Activated B cell treated with CpG ODN at 0.5 μM for 24 hours (primary cell): ENCODE measurements around the gene RAD9A. TPM values are rescaled to one million over a fixed set of nuclear protein-coding genes. Genes with fewer than 3 reads are reported as not detected.
A peak's percentile ranks its signal among the peaks of the same experiment; 100 is the strongest.

ENCODE experiments used
- ATAC-seq: fragments of 200-7000 bp; cut with Tn5 transposase; one replicate; pipeline ENCODE4 v1.10.0; 2021; ENCODE audit warnings: low read depth, mild to moderate bottlenecking, moderate library complexity
- CTCF ChIA-PET: fragments of 350-600 bp; sonication (Branson Sonifier 250); formaldehyde crosslinking; loops from one replicate; lab custom pipeline; 2021; ENCODE audit warnings: antibody characterized with exemption; lab: Charles Lee
- POLR2A ChIA-PET: fragments of 350-600 bp; sonication (Branson Sonifier 250); formaldehyde crosslinking; loops from one replicate; lab custom pipeline; 2021; ENCODE audit warnings: antibody characterized with exemption; lab: Charles Lee
- DNase-seq: peaks from one replicate; pipeline ENCODE4 v3.0.0; 2022
- H3K27ac Mint-ChIP-seq: one replicate; pipeline ENCODE4 v1.8.0; 2020; ENCODE audit warnings: mixed read lengths
- H3K27me3 Mint-ChIP-seq: one replicate; pipeline ENCODE4 v1.8.0; 2021; ENCODE audit warnings: mixed read lengths
- H3K36me3 Mint-ChIP-seq: one replicate; pipeline ENCODE4 v1.8.0; 2021; ENCODE audit warnings: low read depth, mixed read lengths
- H3K4me1 Mint-ChIP-seq: one replicate; pipeline ENCODE4 v1.8.0; 2021; ENCODE audit warnings: mixed read lengths
- H3K4me3 Mint-ChIP-seq: one replicate; pipeline ENCODE4 v1.8.0; 2020; ENCODE audit warnings: mild to moderate bottlenecking, mixed read lengths
- H3K9me3 Mint-ChIP-seq: one replicate; pipeline ENCODE4 v1.8.0; 2020; ENCODE audit warnings: mixed read lengths
- CTCF ChIP-seq: fragments of 200-600 bp; IDR thresholded peaks from one replicate; pipeline ENCODE4 v1.8.0; 2022; ENCODE audit warnings: antibody characterized with exemption, mild to moderate bottlenecking
- intact Hi-C: fragments of 100-400 bp; cut with micrococcal nuclease; formaldehyde crosslinking; loops from one replicate; pipeline ENCODE4 v1.15.1; 2024
- total RNA-seq: library from RNA; stranded (reverse); gene quantifications from 2 replicates; pipeline ENCODE4 v1.2.3, GENCODE V29; 2022

RAD9A gene
- total RNA-seq, 1 donor from 2014 or later: 35.2 TPM

GRCh38 chr11:67347964-67348749, 43.6 kb upstream of the RAD9A start:
- no peak for TF ChIP-seq CTCF
- Mint-ChIP-seq H3K27me3 (no peaks in the 10 kb centered on the region), H3K4me3 (no peak overlapping the region), H3K4me1 (peaks cover 79% of the 10 kb centered on the region), H3K27ac (peak overlapping the region; percentile 89), H3K36me3 (peaks cover 10% of the 10 kb centered on the region), H3K9me3 (no peaks in the 10 kb centered on the region)
- ChIA-PET CTCF (interaction anchor here (0.7 to 10.1 kb wide), 6 partner anchors 7 to 252 kb away, joined by 3 to 735 read pairs (median 44); partner anchors contain the start of genes CLCF1 and POLD4), POLR2A (interaction anchor here (0.8 to 26.3 kb wide), 4 partner anchors 29 to 80 kb away, joined by 3 to 1307 read pairs (median 42); partner anchors contain the start of genes CLCF1 and GRK2)
- ATAC-seq (no peak), DNase-seq (no peak)
- intact Hi-C loops: no loop called here

GRCh38 chr11:67349036-67349435, 42.8 kb upstream of the RAD9A start:
- Mint-ChIP-seq H3K9me3 (no peaks in the 10 kb centered on the region), H3K27ac (peak overlapping the region; percentile 89), H3K4me1 (peaks cover 81% of the 10 kb centered on the region), H3K27me3 (no peaks in the 10 kb centered on the region), H3K4me3 (no peak overlapping the region), H3K36me3 (peaks cover 13% of the 10 kb centered on the region)
- no peak for TF ChIP-seq CTCF
- ChIA-PET CTCF (interaction anchor here (1.1 to 10.1 kb wide), 4 partner anchors 8 to 87 kb away, joined by 3 to 735 read pairs (median 8); partner anchors contain the start of gene CLCF1), POLR2A (interaction anchor here (1.0 to 26.3 kb wide), 5 partner anchors 13 to 87 kb away, joined by 3 to 1307 read pairs (median 4); partner anchors contain the start of genes ANKRD13D, CLCF1 and PPP1CA)
- ATAC-seq (no peak), DNase-seq (no peak)
- intact Hi-C loops: no loop called here

DNA sequence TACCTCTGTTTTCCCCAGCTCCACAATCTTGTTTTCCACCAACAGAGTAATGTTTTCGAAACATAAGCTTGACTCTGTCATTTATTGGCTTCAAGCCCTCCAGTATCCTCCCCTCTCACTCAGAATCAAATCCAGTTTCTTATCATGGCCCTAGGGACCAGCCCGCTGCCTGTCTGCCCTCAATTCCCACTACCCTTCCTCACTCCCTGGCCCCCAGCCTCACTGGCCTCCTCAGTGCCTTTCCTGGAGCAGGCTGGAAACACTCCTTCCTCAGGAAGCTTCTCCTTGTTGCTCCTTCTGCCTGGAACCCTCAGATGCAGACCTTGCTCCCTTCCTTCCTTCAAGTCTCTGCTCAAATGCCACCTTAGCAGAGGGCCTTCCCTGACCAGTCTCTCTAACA, 42.3 kb upstream of the RAD9A start:
- intact Hi-C loops: no loop called here
- Mint-ChIP-seq H3K4me3 (no peak overlapping the region), H3K36me3 (peaks cover 13% of the 10 kb centered on the region), H3K27ac (peak overlapping the region; percentile 89), H3K4me1 (peaks cover 81% of the 10 kb centered on the region), H3K27me3 (no peaks in the 10 kb centered on the region), H3K9me3 (no peaks in the 10 kb centered on the region)
- ChIA-PET POLR2A (interaction anchor here (1.0 to 26.3 kb wide), 6 partner anchors 13 to 87 kb away, joined by 3 to 1307 read pairs (median 4); partner anchors contain the start of genes ANKRD13D, CLCF1 and PPP1CA), CTCF (interaction anchor here (1.1 to 10.1 kb wide), 4 partner anchors 8 to 87 kb away, joined by 3 to 735 read pairs (median 8); partner anchors contain the start of gene CLCF1)
- TF ChIP-seq CTCF: no peak
- ATAC-seq (no peak), DNase-seq (no peak)

DNA sequence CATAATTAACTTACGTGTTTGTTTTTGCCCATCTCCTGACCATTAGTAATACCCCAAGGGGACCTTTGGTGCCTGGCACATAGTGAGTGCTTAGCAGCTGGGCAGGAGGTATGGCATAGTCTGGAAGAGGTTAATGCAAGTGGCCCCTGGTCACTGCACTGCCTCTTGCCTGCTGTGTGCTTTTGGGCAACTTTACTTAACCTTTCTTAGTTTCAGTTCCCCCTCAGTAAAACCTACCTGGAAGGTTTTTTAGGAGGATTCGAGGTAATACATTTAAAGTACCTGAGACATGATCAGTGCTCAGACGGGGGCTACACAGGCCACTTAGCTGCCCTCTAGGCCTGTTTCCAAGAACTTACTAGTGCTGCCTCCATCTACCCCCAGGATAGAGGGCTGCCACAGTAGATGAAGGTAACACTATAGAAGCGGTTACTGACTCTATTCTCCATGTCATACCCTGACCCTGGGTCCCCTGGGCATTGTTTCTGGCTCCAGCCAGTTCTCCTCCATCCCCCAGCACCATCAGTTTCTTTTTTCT, 41.8 kb upstream of the RAD9A start:
- intact Hi-C loops: loop anchor here (5.0 to 10.0 kb wide), 5 partner anchors 63 to 365 kb away; partner anchors contain the start of gene ANKRD13D
- no peak for ATAC-seq
- POLR2A ChIA-PET: interaction anchor here (0.6 to 26.3 kb wide), 14 partner anchors 12 to 392 kb away, joined by 3 to 1307 read pairs (median 5); partner anchors contain the start of genes ANKRD13D, CLCF1, GRK2 and PPP1CA

More for the DNA sequence above, 41.8 kb upstream of the RAD9A start:
- no peak for DNase-seq
- Mint-ChIP-seq H3K27ac (peak overlapping the region; percentile 89), H3K9me3 (no peaks in the 10 kb centered on the region), H3K27me3 (no peaks in the 10 kb centered on the region), H3K36me3 (peaks cover 13% of the 10 kb centered on the region), H3K4me1 (peaks cover 81% of the 10 kb centered on the region), H3K4me3 (peak overlapping the region; percentile 61)
- CTCF ChIA-PET: interaction anchor here (1.1 to 10.1 kb wide), 5 partner anchors 9 to 87 kb away, joined by 3 to 735 read pairs (median 9); partner anchors contain the start of gene CLCF1
- no peak for TF ChIP-seq CTCF
